EH (cell line): ENCODE data around the gene CLDN20.

Experiments
- DNase-seq: peaks from one replicate; pipeline ENCODE4 v3.0.0-alpha.2; 2015; ENCODE audit warnings: low read depth

The CLDN20 gene

GRCh38 chr6:155245193-155245592 is 18.6 kb upstream of the CLDN20 start:
- DNase-seq: no peak

- DNase-seq: peak; percentile 76
These were observed 18.0 kb upstream of the CLDN20 start for GRCh38 chr6:155245831-155246230.

GRCh38 chr6:155246825-155247224 is 17.0 kb upstream of the CLDN20 start:
- no peak for DNase-seq

GRCh38 chr6:155247618-155248007 is 16.2 kb upstream of the CLDN20 start:
- peak; percentile 88 for DNase-seq

- peak; percentile 76 for DNase-seq
These were observed 15.5 kb upstream of the CLDN20 start for GRCh38 chr6:155248008-155249001.

GRCh38 chr6:155250701-155251381 is 13.0 kb upstream of the CLDN20 start:
- no peak for DNase-seq

- no peak for DNase-seq
These were observed 11.2 kb upstream of the CLDN20 start for GRCh38 chr6:155252581-155252980.

GRCh38 chr6:155253337-155253736 is 10.5 kb upstream of the CLDN20 start:
- DNase-seq: no peak

- no peak for DNase-seq
These were observed 9.7 kb upstream of the CLDN20 start for GRCh38 chr6:155254139-155254538.

GRCh38 chr6:155256122-155256795 is 7.6 kb upstream of the CLDN20 start:
- DNase-seq: peak; percentile 56

- no peak for DNase-seq
These were observed 6.0 kb upstream of the CLDN20 start for GRCh38 chr6:155257796-155258195.

GRCh38 chr6:155259204-155259603 is 4.6 kb upstream of the CLDN20 start:
- no peak for DNase-seq

GRCh38 chr6:155259897-155260296 is 3.9 kb upstream of the CLDN20 start:
- DNase-seq: no peak

- no peak for DNase-seq
These were observed 3.1 kb upstream of the CLDN20 start for GRCh38 chr6:155260686-155261085.

- DNase-seq: no peak
These were observed 2.5 kb upstream of the CLDN20 start for GRCh38 chr6:155261111-155261900.

- DNase-seq: no peak
These were observed 1.2 kb upstream of the CLDN20 start for GRCh38 chr6:155262655-155263054.

- peak; percentile 67 for DNase-seq
These were observed 994 bp downstream of the CLDN20 start for GRCh38 chr6:155264693-155265320.

GRCh38 chr6:155265843-155266535 is 2.2 kb downstream of the CLDN20 start:
- no peak for DNase-seq

GRCh38 chr6:155267411-155267810 is 3.6 kb downstream of the CLDN20 start:
- no peak for DNase-seq

- DNase-seq: peak; percentile 61
These were observed 4.5 kb downstream of the CLDN20 start for GRCh38 chr6:155268088-155268867.
